CD4-positive, alpha-beta T cell treated with Interleukin-1 beta for 1 hour (primary cell): ENCODE measurements around the gene PRODH.
"Not testable (repeated sequence)": the region's sequence is repeated elsewhere in the genome, so short reads cannot be mapped to it uniquely, and the experiment has no call there.

Experiments
- DNase-seq, 2 donors: peaks; one replicate each; pipeline ENCODE4 v3.0.0-alpha.2; 2020 to 2022

PRODH gene

DNA sequence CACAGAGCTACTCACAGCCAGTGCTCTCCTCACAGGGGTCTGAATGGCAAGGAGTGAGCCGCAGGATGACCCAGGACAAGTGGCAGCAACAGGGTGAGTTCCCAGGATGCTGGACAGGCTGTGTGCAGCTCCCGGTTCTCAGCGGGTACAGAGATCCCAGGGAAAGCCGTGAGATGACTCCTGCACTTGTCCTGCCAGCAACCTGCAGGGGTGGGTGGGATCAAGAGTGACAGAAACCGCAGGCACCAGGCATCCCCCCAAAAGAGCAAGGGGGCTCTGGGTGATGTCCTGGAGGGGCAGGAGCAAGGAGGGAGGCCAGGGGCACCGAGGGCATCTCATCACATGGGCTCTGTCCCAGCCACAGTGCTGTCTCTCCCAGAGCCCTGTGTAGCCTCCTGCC lies 15.9 kb upstream of the PRODH start:
- no peak for DNase-seq

DNA sequence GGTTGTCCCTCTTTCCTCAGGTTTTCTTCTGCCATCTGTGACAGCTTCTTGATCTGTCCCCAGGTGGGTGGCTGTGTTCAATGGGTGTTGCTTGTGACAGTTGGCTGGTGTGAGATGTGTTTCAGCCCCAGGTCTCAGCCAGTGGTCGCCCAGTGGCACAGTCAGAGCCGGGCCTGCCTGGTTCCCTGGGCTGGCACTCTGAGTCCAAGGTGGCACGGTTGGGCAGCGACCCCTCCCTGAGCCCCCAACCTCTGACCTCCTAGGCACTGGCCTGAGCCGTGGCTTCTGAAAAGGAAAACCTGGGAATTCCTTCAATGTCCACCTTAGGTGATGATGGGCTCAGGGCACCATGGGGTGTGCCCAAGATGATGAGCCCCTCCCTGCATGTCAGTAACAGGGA lies 14.0 kb upstream of the PRODH start:
- no peak for DNase-seq

DNA sequence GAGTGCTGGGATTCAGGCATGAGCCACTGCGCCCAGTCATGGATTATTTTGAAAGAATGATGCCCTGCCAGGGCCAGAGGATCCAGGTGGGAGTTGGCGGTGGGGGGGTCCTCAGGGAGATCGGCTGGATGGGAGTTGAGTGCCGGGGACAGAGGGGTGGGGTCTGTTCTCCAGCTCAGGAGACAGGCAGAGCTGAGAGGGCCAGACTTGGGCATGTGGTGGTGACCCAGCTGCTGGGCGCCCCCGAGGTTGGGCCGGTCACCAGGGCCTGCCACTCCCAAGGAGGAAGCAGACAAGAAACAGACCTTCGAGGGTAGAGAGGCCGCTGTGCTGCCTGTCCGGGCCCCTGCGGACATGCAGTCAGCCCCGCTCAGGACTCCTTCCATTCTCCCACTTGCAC lies 11.8 kb upstream of the PRODH start:
- no peak for DNase-seq

DNA sequence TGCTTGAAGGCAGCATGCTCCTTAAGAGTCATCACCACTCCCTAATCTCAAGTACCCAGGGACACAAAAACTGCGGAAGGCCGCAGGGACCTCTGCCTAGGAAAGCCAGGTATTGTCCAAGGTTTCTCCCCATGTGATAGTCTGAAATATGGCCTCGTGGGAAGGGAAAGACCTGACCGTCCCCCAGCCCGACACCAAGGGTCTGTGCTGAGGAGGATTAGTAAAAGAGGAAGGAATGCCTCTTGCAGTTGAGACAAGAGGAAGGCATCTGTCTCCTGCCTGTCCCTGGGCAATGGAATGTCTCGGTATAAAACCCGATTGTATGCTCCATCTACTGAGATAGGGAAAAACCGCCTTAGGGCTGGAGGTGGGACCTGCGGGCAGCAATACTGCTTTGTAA lies 11.0 kb upstream of the PRODH start:
- DNase-seq, result not testable (repeated sequence)

DNA sequence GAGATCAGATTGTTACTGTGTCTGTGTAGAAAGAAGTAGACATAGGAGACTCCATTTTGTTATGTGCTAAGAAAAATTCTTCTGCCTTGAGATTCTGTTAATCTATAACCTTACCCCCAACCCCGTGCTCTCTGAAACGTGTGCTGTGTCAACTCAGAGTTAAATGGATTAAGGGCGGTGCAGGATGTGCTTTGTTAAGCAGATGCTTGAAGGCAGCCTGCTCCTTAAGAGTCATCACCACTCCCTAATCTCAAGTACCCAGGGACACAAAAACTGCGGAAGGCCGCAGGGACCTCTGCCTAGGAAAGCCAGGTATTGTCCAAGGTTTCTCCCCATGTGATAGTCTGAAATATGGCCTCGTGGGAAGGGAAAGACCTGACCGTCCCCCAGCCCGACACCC lies 2.6 kb upstream of the PRODH start:
- DNase-seq, result not testable (repeated sequence)

DNA sequence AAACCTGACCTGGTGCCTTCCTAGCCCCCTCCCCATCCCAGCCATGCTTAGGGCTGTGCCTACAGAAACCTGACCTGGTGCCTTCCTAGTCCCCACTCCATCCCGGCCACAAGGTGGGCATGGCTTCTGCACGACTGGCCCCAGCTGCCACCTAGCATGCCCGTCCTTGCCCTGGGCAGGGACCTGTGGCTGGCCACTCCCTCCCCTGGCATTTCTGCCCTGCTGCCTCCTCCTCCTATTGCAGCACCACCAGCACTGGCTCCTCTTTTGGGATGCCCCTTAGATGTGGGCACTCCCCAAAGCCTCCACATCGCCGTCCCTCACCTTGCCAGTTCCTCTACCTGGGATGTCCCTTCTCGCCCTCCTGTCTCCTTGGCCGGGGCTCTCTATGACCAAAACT lies 1.4 kb downstream of the PRODH start:
- DNase-seq, result not testable (repeated sequence)

DNA sequence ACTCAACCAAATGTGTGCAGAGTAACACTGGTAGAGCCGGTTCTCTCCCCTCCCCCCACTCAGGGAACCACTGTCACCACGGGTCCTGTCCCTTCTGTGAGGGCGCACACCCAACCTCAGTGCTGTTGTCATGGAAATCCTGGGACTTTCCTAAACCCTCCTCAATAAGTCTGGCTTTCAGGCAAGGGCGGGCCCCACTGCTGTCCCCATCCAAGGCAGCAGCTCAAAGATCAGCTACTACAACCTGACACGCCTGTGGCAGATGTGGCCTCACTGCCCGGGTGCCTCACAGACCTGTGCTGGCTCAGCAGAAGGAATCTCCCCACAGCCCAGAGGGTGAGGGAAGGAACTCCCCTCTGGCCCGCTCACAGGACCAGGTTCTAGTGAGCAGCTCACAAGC lies 2.2 kb downstream of the PRODH start:
- no peak for DNase-seq

DNA sequence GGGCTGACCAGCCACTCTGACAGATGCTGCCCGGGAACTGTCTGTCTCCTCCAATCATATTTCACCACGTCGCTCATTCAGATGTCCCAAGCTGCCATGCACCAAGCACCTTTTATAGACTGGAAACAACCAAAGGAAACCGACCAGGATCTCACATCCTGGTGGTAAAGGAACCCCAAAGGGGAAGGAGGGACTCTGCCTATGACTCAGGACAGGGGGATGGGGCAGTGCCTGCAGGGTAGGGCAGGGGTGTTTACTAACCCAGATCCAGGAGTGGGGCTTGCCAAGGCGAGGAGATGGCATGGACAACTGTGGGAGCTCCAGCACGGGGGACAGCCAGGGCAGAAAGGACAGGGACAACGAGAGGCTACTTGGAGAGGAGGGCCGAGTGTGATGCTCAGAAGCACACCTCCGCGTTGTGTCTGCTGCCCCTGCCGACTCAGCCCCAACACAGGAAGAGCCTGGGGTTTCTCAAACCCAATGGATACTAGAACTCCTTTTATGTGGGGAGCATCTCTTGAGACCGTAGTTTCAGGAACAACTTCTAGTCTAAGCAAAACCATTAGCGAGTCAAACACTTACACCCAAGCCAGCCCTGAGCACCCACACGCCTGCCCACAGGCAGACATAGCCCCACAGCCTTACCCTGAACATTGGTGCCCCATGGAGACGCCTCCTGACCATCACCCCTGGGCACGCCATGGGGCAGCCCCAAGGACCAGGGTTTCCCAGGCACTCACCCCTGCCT lies 4.0 kb downstream of the PRODH start:
- DNase-seq, result no peak

DNA sequence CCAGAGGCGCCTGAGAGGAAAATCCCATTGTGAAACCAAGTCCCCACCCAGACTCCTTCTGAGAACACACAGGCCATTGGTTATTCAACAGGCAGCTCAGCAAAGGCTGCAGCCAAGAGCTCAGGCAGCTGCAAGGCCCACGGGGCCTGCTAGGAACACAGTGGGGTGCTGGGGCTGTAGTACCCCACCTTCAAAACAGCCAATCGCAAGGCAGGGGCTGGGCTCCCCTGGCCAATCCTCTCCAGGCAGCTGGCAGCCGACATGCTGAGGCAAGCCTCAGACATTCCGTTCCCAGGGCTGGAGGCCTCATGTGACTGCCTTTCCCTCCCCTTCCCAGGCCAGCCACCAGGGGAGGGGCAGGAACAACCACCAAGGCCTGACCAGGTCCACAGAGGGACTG lies 6.6 kb downstream of the PRODH start:
- DNase-seq, result no peak

DNA sequence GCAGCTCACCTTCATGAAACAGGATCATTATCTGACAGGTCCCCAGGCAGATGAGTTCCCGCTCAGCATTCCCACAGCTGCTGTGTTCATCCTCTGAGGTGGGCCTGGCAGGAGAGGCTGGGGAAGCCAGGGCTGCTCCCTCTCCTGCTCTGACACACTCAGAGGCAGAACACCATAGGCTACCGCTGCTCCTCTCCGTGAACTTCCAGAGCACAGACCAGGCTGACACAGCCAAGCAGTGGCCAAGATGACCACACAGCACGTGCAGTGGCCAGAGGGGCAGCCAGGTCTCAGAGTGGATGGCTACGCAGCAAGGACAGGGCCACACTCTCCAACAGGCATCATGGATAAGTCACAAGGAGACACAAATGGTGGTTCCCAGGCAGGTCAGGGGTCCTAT lies 8.5 kb downstream of the PRODH start:
- DNase-seq, result no peak

DNA sequence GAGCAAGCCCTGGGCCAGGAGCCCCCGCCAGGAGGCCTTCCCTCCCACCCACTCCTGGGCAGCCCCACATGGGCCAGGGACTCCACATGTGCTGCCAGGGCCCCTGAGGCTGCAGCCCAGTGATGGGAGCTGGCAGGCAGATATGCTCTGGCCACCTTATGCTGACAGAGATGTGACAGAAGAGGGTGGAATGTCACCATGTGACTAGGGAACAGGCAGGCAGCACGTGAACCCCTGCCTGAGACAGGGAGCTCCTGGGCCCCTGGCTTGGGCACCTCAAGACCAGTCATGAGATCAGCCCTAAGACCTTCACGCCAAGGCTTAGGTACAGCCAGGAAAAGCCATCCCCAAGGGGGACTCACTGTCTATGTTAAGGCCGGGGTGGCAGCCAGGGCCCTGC lies 9.1 kb downstream of the PRODH start:
- no peak for DNase-seq

DNA sequence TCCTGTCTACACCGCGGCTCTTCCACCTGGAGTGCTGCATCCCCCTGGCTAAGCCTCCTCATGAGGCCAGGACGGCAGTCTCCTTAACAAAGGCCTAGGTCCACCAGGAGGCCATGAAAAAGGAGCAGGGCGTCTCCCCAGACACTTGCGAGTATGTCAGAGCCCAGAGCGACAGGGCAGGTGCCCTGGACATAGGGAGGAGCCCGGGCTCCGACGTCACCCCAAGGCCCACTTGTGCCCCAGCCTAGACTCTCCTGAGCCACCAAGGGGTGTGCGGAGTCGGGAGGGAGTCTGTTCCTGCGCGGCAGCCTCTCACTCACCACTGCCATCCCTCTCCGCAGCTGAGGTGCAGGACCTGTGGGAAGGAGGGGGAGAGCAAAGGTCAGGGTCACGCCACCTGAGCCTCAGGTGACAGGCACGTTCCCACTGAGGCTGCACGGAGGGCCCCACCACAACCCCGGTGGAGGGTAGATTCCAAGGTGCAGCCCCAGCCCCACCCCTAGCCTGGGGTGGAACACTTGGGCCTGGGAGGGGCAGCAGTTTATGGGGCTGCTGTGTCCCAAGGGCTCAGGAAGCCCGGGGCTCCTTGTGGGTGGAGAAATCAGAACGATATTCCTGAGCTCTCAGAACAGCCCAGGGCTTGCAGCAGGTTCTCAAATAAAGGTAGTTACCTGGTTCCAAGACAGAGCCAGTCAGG lies 10.6 kb downstream of the PRODH start:
- no peak for DNase-seq

DNA sequence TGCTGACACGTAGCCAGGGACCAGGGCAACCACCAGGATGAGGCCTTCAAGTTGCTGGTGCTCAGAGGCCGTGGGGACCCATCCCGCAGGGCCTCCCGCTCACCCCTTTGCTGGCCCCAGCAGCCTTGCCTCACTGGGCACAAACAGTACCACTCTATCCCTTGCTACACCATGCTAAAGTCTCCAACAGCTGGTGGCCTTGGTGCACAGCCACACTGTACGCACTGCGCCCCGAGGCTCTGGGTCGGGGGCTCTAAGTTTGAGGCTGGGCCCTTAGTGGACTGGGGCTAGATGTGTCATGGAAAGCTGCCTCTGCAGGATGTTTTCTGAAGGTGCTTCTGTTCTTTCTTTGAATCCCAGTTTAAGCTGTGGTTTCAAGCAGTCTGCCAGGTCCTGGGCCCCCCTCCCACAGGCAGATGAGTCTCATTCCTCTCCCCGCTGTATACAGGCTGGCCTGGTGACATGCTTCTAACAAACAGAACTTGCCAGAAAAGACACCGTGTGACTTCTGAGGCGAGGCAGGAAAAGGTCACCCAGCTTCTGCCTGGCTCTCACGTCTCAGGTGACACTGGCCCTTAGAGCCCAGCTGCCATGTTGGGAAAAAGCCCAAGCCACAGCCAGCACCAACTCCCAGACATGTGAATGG lies 15.7 kb downstream of the PRODH start:
- not testable (repeated sequence) for DNase-seq

DNA sequence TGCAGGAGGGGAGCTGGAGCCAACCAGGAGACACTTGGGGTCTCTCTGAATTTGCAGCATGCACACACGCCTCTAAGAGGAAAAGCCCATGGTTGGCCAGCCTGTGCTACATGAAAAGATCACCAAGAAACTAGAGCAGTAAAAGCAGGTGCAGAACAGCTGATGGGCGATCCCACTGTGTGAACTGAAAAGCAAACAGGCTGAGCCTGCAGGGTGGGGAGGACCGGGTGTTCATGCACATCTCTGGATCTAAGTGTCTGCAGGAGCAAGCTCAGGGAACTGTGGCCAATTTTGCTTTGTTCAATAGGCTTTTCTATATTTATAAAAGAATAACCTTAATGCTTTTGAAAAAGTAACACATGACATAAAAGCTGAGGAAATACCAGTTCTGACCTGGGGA lies 18.3 kb downstream of the PRODH start:
- DNase-seq, result not testable (repeated sequence)

DNA sequence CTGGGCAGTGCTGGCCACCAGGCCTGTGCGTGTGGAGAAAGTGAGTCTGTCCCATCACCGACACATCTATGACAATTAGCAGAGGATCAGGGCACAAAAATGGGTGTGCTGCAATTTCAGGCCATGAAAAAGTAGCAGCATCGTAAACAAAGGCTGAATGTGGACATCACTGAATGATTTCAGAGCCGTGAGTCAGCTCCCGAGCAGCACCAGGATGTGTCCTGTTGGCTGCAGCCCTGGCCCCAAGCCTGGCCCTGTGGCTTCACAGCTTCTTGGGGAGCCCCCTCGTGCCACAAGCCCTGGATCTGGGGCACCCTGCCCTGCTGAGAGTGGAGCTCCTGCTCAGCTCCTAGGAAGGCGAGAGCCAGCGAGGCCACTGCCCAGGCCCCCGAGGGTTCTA lies 20.5 kb downstream of the PRODH start:
- not testable (repeated sequence) for DNase-seq

DNA sequence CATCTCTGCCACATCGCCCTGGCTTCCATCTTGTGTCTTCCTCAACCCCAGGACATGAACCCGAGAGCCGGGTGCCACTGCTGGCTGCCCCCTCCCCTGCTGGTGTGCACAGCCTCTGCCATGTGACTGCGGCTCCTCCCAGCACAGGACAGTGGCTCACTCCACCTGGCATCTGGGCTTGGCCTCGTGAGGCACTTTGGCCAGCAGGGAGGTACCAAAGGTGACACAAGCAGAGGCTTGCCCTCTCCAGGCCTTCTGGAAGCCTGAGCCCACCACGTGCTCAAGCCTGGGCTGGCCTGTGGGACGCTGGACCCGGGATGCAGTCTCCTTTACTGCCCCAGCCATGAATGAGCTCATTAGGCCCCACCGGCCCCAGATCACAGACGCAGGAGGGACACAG lies 21.5 kb downstream of the PRODH start:
- DNase-seq, result not testable (repeated sequence)

DNA sequence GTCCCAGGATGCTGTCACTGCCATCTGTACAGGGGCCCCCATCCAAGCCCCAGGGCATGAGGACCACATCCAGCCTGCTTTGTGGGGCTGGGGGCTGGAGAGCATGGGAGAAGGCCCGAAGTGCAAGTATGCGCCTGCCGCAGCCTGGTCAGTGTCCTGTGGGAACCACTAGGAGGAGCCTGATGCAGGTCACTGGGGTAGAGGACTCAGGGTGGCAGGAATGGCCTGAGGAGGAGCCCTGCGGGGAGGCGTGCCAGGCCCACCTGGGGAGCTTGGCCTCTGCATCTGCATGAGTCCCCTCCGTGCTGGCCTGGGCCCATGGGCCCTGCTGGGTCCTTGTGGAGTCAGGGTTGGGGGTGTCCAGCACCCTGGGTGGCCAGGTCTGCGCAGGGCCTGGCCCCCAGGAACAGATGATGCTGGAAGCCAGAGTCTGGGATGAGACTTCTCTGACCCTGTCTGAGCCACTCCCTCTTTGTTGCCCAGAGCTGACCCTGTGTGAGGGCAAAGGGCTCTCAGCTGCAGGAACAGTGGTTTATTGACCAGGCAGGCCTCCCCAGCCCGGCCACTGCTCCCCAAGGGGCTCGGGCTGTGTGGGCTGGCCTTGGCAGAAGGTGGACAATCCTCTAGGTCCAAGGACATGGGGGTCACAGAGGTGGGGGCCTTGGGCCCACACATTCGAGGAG lies 23.7 kb downstream of the PRODH start:
- not testable (repeated sequence) for DNase-seq

DNA sequence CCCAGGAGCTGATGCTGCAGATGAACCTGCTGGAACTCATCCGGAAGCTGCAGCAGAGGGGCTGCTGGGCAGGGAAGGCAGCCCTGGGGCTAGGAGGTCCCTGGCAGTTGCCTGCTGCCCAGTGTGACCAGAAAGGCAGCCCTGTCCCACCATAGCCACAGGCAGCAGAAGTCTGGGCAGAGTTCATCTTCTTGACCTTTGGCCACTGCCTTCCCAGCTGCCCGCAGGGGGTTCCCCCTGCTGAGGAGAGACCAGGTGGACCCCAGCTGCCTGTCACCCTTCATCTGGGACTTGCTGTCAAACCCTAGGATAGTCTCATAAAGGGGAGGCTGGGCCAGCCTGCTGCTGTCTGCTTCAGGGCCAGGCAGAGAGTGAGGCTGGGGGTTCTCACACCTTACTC lies 24.6 kb downstream of the PRODH start:
- DNase-seq, result not testable (repeated sequence)

DNA sequence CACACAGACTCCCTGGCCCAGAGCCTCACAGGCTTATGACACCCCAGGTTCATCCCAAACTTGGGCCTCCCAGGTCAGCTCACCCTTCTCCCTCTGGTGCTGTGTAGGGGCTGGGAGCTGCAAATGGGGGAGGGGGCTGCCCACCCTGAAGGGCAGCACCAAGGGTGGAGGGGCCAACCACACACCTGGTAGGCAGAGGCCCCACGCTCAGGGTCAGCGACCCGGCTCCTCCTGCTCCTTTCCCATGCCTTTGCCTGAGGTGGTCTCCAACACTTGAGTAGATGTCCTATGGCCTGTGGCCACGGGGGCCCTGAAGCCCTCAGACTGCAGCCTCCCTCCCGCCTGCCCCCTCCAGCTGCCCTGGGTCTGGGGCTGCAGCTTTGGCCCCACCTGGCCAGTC lies 26.5 kb downstream of the PRODH start:
- DNase-seq, result no peak

DNA sequence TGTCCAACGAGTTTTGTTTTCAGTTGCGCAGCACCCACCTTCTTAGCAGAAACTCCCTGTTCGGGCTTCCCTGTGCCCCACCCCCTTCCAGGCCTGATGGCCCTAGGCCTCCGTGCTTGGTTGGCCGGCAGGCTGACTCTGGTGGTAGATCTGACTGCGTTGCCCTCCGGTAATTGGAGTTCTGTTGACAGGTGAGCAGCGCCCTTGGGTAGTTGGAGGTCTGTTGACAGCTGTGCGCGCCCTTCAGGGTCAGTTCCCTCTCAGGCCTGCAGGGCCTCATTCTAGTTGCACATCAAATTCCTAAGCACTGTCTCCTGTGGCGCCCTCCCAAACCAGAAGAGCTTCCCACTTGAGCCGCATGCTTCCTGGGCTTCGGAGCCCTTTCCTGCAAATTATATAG lies 29.2 kb downstream of the PRODH start:
- no peak for DNase-seq

DNA sequence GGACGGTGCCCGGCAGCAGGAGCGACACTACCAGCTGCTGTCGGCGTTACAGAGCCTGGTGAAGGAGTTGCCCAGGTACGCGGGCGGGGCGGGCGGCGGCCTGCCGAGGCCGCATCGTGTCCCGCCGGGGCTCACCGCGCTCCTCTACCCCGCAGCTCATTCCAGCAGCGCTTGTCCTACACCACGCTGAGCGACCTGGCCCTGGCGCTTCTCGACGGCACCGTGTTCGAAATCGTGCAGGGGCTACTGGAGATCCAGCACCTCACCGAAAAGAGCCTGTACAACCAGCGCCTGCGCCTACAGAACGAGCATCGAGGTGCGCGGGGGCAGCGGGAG lies 29.7 kb downstream of the PRODH start:
- DNase-seq, result not testable (repeated sequence)

DNA sequence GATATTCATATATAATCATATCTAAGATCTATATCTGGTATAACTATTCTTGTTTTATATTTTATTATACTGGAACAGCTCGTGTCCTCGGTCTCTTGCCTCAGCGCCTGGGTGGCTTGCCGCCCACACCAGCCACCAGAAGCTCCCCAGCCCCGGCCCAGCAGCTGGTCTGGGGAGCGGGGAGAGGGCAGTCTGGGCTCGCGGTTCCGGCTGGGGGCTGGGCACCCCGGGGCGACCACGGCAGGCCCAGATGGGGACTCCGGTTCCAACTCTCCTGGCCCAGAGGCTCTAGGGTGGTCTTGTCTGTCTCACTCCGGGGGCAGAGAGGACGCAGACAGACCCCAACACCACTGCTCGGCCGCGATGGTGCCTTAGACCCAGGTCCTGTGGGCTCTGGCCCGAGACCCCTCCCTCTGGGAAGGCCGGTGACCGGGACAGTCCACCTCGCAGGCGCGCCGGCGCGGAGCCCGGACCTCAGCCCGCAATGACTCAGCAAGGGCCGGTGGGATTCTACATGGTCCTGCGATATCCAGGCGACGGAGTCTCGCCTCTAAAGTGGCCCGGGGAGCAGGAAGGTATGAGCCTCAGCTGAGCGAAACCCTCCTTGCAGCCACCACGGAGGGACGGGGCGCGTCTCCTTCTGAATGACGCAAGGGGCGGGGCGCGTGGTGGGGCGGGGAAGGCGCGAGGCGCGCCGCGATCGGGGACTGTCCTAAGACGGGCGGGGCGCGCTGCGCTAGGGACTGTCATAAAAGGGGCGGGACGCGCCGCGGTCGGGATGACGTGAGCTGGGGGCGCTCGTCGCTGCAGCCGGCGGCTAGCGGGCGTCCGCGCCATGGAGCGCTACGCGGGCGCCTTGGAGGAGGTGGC lies 30.3 kb downstream of the PRODH start, which contains the start of gene DGCR6:
Gene DGCR6 (plus strand): TSS at position 781 of the 870 bp plus-strand sequence. CDS start 55 bp downstream, at position 836.
- no peak for DNase-seq
